K562 (cell line): ENCODE measurements around the gene FOXL3. TPM values are rescaled to one million over a fixed set of nuclear protein-coding genes. Genes with fewer than 3 reads are reported as not detected.

Experiments
- CEBPG ChIP-seq, 3 experiments: fragments of 200-800 bp in 1 of 3; sonication (Bioruptor generic) in 1 of 3; sonication (generic) in 1 of 3; formaldehyde crosslinking in 1 of 3; IDR thresholded peaks in 2 of 3; conservative IDR thresholded peaks in 1 of 3; 2 replicates each; pipeline versions ENCODE4 v1.6.1 to v1.8.0; 2016 to 2022; ENCODE audit warnings: missing compliant biosample characterization in 2 of 3, missing genetic modification characterization in 2 of 3, mild to moderate bottlenecking in 1 of 3, missing genetic modification reagents in 1 of 3
- CLOCK ChIP-seq: fragments of 250-450 bp; sonication (Bioruptor Pico); IDR thresholded peaks from 2 replicates; pipeline ENCODE4 v1.4.0; 2020; ENCODE audit warnings: mild to moderate bottlenecking, moderate library complexity, borderline replicate concordance
- DACH1 ChIP-seq: fragments of 450-650 bp; IDR thresholded peaks from 2 replicates; pipeline ENCODE4 v1.6.1; 2018; ENCODE audit not compliant: partially characterized antibody
- ELF1 ChIP-seq: fragments of 200-800 bp; sonication (Bioruptor generic); IDR thresholded peaks from 2 replicates; pipeline ENCODE4 v1.6.1; 2016; ENCODE audit warnings: missing genetic modification characterization, missing compliant biosample characterization
- MBD1 ChIP-seq: fragments of 250-450 bp; sonication (Bioruptor Pico); IDR thresholded peaks from 2 replicates; pipeline ENCODE4 v1.8.0; 2022; ENCODE audit warnings: inconsistent platforms
- MBD2 ChIP-seq: sonication (generic); IDR thresholded peaks from 2 replicates; pipeline ENCODE4 v1.6.1; 2016; ENCODE audit warnings: low read depth, borderline replicate concordance
- MLX ChIP-seq, 2 experiments: fragments of 450-650 bp in 1 of 2; sonication (generic) in 1 of 2; formaldehyde crosslinking; conservative IDR thresholded peaks; 2 replicates each; pipeline versions ENCODE4 v1.4.0 to v1.8.1; 2020 to 2022; ENCODE audit warnings: mild to moderate bottlenecking in 1 of 2, missing genetic modification reagents in 1 of 2
- SMARCA5 ChIP-seq: fragments of 450-650 bp; IDR thresholded peaks from 2 replicates; pipeline ENCODE4 v1.6.1; 2016
- SNIP1 ChIP-seq: fragments of 450-650 bp; IDR thresholded peaks from 2 replicates; pipeline ENCODE4 v1.7.1; 2017; ENCODE audit warnings: low read depth, mild to moderate bottlenecking
- SRF ChIP-seq, 2 experiments: fragments of 250-450, 450-650 bp in 1 of 2; sonication (Bioruptor Pico) in 1 of 2; sonication (generic) in 1 of 2; formaldehyde crosslinking; IDR thresholded peaks; 2 replicates each; pipeline versions ENCODE4 v1.5.0 to v1.5.1; 2020 to 2022; ENCODE audit warnings: mild to moderate bottlenecking in 1 of 2, missing genetic modification reagents in 1 of 2
- THAP12 ChIP-seq: fragments of 250-450 bp; sonication (Bioruptor Pico); IDR thresholded peaks from 2 replicates; pipeline ENCODE4 v1.9.0; 2021; ENCODE audit warnings: mild to moderate bottlenecking, inconsistent platforms
- TSC22D4 ChIP-seq: fragments of 450-650 bp; IDR thresholded peaks from 2 replicates; pipeline ENCODE4 v1.6.1; 2016; ENCODE audit warnings: missing genetic modification characterization, missing biosample characterization, control low read depth
- ZNF609 ChIP-seq: sonication (generic); formaldehyde crosslinking; IDR thresholded peaks from 2 replicates; pipeline ENCODE4 v1.8.1; 2023; ENCODE audit warnings: missing genetic modification reagents, mild to moderate bottlenecking, borderline replicate concordance
- ZNF830 ChIP-seq: fragments of 250-450 bp; sonication (Bioruptor Pico); IDR thresholded peaks from 2 replicates; pipeline ENCODE4 v1.5.0; 2021; ENCODE audit warnings: mild to moderate bottlenecking
- polyA plus RNA-seq, 8 experiments: library from polyadenylated mRNA; depleted of rRNA in 4 of 8; stranded (reverse) in 5 of 8; unstranded in 3 of 8; fragments of >200 nt; fragmentation: Nextera tagmentation in 2 of 8; fragmentation: Illumina TruSeq in 1 of 8; extraction: Ambion mirVana in 2 of 8; extraction: Trizol in 1 of 8; gene quantifications; 2 replicates each; pipeline versions ENCODE4 v1.2.1 to v1.2.3, GENCODE V29; 2011 to 2014; ENCODE audit warnings: inconsistent platforms in 1 of 8, missing spikeins in 1 of 8
- total RNA-seq, 7 experiments: library from RNA; depleted of rRNA in 6 of 7; stranded (reverse); fragments of >200 nt in 6 of 7; fragmentation: Illumina TruSeq in 2 of 7; extraction: Trizol in 2 of 7; gene quantifications; 2 replicates each; pipeline versions ENCODE4 v1.2.1 to v1.2.3, GENCODE V29; 2011 to 2021; ENCODE audit warnings: low replicate concordance in 1 of 7

FOXL3 gene
- total and polyA plus RNA-seq, 9 of the 15 experiments (the other 6 are each of a cell fraction or from before 2014, with no cell fraction given): not detected

DNA sequence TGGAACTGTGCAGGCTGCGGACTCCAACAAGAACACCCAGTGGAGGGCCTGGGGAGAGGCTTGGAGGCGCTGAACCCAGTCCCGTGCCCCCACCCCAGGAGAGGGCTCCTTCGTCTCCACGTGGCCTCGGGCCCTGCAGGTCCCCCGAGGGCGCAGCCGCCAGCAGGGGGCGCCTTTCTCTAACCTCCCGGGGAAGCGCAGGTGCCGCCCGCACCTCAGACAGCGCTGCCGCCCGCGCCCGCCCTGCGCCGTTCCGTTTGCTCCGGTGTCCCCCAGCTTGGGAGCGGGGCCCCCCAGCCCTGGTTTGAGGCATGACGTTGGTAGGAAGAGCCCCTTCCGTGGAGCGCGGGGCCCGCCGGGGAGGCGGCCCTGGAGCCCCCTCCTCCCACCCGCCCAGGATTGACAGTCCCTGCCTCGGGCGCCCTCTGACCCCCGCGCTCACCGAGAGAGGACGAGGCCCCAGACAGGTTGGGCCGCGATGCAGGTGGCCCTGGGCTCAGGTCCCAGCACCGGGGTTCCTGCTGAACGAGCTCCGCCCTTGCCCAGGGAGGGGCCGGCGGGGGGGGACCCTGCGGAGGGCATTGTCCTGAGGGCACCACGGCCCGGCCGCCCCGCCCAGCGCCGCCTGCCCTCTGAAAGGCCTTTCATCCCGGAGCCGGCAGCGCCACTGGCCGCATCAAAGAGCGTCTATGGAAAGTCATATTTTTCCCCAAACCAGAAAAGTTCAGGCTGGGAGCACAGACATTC lies 42.8 kb downstream of the FOXL3 start (continued):
- TF ChIP-seq MBD1: no peak
- no peak for TF ChIP-seq SMARCA5
- TF ChIP-seq CEBPG (CRISPR knock-in tag; IDR thresholded peaks at IDR 0.05): no peak
- no peak for TF ChIP-seq CEBPG (tag; conservative IDR thresholded peaks at IDR 0.05 in 1 of 2, IDR thresholded peaks at IDR 0.05 in 1 of 2)
- no peak for TF ChIP-seq THAP12 (CRISPR knock-in tag)
- TF ChIP-seq MBD2: no peak
- no peak for TF ChIP-seq CLOCK
- no peak for TF ChIP-seq ZNF609 (CRISPR knock-in tag)
- no peak for TF ChIP-seq TSC22D4 (tag)
- no peak for TF ChIP-seq ELF1 (tag)
- TF ChIP-seq SNIP1: no peak
- TF ChIP-seq ZNF830 (CRISPR knock-in tag): no peak
- TF ChIP-seq DACH1: no peak
- no peak for TF ChIP-seq MLX (CRISPR knock-in tag; conservative IDR thresholded peaks at IDR 0.05)
- TF ChIP-seq SRF (CRISPR knock-in tag; IDR thresholded peaks at IDR 0.05): no peak
